ENCODE results near the gene RHOT2.

DNA sequence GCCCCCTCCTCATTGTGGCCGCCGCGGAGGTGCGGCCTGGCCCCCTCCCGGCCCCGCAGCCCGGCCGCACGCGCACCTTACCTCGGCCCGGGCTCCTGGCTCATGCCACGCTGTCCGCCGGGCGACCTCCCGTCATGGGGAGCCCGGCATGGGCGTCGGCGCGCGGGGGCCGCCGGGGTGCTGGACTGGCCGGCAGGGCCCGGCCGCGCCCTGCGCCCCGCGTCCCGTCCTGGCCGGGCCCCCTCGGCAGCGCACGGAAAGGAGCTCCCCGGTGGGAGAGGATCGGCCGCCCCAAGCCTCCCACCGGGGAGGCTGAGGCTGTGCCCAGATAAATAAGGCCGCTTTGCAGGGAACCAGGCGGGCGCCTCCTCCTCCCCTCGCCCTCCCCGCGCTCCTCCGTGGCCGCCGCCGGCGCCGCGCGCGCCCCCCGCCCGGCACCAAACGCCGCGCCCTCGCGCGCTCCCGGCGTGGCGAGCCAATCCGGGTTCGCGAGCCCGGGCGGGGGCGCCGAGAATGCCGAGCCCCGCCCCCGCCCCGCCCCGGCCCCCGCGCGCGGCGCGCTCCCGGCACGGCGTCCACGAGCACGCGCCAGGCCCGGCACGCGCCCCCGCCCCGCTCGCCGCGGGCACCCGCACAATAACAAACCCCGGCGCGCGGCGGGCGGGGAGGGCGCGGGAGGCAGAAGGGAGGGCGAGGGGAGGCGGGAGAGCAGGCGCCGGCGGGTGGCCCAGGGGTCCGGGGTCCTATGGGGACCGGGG lies 37.7 kb downstream of the RHOT2 start, which contains the start of gene FBXL16:
- TF ChIP-seq, protein P1, sequence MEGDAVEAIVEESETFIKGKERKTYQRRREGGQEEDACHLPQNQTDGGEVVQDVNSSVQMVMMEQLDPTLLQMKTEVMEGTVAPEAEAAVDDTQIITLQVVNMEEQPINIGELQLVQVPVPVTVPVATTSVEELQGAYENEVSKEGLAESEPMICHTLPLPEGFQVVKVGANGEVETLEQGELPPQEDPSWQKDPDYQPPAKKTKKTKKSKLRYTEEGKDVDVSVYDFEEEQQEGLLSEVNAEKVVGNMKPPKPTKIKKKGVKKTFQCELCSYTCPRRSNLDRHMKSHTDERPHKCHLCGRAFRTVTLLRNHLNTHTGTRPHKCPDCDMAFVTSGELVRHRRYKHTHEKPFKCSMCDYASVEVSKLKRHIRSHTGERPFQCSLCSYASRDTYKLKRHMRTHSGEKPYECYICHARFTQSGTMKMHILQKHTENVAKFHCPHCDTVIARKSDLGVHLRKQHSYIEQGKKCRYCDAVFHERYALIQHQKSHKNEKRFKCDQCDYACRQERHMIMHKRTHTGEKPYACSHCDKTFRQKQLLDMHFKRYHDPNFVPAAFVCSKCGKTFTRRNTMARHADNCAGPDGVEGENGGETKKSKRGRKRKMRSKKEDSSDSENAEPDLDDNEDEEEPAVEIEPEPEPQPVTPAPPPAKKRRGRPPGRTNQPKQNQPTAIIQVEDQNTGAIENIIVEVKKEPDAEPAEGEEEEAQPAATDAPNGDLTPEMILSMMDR (conservative IDR thresholded peaks at IDR 0.05), result no peak
- TF ChIP-seq EZH2 (IDR thresholded peaks at IDR 0.05; ENCODE audit: low read depth), result no peak

All from PC-9 (cell line).